NCI-H510A treated with DMSO at 0.1 percent for 48 hours (cell line): ENCODE measurements around the gene SUSD3.
"Not testable (repeated sequence)": the region's sequence is repeated elsewhere in the genome, so short reads cannot be mapped to it uniquely, and the experiment has no call there.

ENCODE experiments used
- DNase-seq: peaks from one replicate; lab custom pipeline; 2025; lab: John Stamatoyannopoulos, UW

SUSD3 gene

GRCh38 chr9:93092251-93092991 is 33.9 kb downstream of the SUSD3 start:
- DNase-seq = no peak

DNA sequence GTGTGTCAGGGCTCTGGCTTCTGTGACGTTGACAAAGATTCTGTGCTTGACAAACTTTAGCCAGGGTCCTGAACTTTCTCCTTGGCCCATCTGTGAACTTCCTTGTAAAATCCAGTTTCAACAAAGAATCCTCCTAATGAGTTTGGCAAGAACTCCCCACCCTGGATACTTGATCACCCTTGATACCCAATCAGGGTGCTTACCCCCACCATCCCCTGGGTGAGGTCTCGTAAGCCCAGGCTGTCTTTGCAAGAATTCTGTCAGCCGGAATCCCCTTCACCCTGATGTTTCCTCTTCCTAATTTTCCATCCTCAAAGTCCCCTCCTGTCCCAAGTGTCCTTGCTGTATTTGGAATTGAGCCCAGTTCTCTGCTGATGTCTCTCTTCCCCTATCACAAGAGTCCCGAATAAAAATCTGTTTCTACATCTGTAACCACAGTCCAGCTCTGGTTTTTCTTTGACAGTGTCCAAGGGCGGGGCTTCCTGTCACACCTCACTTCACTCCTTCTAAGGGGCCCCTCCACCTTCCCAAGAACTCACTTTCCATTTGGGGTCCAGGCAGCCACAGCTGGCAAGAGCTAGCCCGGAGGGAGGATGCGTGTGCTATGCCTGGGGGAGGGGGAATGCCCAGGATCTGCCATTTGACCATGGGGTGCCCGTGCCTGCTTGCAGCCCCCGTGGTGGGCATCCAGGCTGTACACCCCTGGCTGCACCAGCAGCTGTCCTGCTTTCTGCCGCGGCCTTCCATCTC is 34.8 kb downstream of the SUSD3 start:
- peak; percentile 9 for DNase-seq

GRCh38 chr9:93093877-93094657 is 35.6 kb downstream of the SUSD3 start:
- DNase-seq = no peak

DNA sequence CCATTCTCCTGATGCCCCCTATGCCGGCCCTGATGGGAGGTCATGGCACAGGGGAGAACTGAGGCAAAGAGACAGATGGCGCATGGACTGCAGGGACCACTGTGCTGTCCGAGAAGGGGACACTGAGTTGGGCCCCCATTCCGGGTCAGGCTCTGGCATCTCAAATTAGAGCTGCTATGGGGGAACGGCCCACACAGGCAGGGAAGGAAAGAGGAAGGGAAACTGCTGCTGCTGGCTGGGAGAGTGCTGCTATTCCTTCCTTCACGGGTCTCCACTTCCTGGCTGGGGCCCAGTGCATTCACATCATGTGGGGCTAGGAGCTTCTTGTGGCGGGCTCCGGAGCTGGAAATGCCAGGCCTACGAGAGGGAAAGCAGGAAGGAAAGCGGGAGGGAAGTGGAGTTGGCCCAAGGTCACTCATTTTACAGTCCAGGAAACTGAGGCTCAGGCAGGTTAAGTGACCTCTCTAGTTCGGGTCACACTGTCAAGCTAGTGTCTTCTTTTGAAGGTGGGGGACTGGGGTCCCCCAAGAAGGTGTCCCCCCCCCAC is 36.2 kb downstream of the SUSD3 start:
- no peak for DNase-seq

DNA sequence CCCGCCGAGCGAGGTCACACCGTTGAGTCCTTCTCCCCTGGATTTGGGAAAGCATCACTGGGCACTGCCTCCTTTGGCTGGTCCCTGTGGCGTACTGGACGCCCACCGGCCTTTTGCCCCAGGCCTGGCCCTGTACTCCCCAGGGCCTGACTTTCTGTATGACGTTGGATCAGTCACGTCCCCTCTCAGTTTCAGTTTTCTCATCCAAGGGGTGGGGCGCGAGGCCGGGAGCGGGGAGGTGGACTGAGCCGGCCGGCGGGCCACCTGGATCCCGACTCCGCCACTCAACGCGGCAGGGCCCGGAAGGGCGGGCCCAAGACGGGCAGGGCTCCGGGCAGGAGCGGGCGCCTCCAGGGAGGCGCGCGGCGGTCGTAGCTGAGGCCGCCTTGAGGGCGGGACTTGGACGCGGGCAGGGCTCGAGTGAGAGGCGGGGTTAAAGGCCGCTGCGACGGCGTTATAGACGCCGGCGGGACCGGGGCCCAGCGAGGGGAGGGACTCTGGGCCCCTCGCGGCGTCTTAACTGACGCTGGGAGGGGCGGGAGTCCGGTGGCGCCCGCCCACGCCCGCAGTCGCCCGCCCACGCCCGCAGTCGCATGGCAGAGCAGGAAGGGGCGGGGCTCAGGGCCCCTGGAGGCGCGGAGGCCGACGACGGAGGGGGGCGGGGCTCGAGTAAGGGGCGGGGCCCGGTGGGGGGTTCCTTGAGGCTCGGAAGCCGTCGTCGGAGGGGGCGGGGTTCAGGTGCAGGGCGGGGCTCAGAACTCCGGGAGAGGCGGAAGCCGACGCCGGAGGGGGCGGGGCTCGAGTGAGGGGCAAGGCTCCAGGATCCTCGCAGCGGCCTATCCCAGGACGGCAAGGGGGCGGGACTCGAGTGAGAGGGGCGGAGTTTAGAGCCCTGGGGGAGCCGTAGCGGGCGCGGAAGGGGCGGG is 37.0 kb downstream of the SUSD3 start:
- peak; percentile 99 for DNase-seq

DNA sequence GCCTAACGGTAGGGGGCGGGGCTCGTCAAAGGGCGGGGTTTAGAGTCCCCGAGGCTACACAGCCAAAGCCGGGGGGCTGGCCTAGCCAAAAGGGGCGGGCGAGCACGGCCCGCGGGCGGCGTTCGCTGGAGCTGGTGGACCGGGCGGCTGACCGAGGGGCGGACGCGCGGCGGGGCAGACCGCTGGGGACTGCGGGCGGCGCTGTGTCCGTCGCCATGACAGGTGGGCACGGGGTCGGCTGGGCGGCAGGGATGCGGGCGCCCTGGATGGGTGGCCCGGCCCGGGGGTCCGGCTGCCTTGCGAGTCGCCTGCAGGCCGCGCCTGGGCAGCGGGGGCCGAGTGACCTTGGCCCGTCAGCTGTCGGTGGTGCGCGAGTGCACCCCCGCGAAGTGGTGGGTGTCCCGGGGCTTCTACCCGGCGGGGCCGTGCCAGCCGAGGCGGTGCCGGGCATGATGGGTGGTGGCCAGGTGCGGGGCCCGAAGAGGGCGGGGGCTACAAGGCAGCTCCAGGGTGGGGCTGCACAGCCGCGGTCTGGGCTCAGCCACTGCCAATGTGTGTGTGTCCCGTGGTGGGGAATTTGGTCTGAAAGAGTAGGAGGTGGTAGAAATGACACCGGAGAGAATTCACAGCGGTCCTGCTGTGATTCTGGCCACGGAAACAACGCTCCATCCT is 37.8 kb downstream of the SUSD3 start, which contains the start of gene CARD19:
Gene CARD19 (plus strand): TSS at position 87 of the 672 bp plus-strand sequence. CDS start 129 bp downstream, at position 216.
- DNase-seq = peak; percentile 30

- no peak for DNase-seq
Observed at GRCh38 chr9:93096811-93097382, 38.4 kb downstream of the SUSD3 start.

DNA sequence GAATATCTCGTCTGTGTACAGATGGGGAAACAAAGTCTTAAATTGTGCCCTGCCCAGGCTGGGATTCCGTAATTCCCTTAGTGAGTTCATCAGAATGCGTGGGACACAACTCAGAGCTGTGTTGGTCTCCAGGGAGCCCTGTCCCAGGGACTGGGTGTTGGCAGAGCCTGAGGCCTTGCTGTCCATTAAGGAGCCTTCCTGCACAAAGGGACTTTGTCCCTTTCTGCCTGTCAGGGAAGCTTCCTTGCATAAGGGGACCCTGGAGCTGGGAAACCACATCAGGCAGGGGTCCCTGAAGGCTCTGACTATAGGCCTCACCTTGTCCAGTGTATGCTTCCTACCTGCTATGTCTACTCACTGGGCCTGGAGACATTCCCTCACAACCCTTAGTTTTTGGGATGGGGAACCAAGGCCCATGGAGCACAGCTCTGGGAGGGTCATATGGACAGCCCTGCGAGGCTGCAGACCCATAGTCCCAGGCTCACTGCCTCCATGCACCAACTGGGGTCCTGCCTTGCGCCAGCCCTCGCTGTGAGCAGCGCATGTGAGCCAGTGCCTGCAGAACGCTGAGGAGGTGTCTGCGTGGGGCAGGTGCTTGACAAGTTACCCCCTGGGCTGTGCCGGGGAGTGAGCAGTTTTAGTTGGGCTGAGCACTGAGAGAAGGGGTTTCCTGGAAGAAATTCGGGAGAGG is 39.2 kb downstream of the SUSD3 start:
- no peak for DNase-seq

- DNase-seq = no peak
Observed at GRCh38 chr9:93098236-93098946, 39.9 kb downstream of the SUSD3 start.

GRCh38 chr9:93099551-93100275 is 41.2 kb downstream of the SUSD3 start:
- no peak for DNase-seq

DNA sequence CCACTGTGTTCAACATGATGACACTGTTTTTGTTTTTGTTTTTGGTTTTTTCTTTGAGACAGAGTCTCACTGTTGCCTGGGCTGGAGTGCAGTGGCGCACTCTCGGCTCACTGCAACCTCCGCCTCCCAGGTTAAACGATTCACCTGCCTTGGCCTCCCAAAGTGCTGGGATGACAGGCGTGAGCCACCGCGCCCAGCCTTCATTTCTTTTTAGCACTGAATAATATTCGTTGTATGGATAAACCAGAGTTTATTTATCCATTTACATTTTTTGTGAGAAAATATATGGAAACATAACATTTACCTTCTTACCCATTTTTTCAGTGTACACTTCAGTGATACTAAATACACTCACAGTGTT is 41.8 kb downstream of the SUSD3 start:
- DNase-seq = no peak

DNA sequence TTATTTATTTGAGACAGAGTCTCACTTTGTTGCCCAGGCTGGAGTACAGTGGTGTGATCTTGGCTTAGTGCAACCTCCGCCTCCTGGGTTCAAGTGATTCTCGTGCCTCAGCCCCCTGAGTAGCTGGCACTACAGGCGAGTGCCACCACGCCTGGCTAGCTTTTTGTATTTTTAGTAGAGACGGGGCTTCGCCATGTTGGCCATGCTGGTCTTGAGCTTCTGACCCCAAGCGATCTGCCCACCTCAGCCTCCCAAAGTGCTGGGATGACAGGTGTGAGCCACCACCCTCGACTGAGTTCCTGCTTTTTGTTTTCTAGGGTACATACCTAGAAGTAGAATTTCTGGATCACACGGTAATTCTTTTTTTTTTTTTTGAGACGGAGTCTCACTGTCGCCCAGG is 42.6 kb downstream of the SUSD3 start:
- not testable (repeated sequence) for DNase-seq

DNA sequence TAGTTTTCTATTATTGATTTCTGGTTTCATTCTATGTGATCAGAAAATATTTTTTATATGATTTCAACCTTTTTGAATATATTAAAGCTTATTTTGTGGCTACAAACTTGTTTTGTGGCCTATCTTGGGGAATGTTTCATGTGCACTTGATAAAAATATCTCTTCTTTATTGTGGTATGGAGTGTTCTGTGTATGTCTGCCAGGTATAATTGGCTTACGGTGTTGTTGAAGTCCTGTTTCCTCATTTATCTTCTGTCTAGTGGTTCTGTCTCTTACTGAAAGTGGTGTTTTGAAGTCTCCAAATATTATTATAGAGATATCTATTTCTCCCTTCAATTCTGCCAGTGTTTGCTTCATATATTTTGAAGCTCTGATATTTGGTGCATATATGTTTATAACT is 47.1 kb downstream of the SUSD3 start:
- DNase-seq = no peak

DNA sequence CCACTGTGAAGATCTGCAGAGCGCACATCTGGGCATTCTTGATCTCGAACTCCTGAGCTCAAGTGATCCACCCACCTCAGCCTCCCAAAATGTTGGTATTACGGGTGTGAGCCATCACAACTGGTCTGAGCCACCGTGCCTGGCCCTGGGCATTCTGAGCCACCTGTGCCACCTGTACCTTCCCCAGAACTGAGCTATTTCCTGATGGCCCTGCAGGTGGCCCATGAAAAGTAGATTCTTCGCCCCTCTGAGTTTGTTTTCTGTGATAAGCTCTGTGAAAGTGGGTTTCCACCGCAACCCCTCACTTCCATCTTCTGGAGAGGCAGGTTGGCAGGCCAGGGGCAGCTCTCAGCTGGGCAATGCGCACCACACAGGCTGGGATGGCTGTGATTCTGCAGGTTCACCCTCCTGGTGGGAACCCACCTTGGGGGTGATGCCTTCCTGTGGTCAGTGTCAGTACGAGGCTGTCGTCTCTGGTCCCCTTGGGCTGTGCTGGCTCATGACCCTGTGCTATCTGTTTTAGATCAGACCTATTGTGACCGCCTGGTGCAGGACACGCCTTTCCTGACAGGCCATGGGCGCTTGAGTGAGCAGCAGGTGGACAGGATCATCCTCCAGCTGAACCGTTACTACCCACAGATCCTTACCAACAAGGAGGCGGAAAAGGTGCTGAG is 48.8 kb downstream of the SUSD3 start:
- no peak for DNase-seq

- no peak for DNase-seq
Observed at GRCh38 chr9:93107825-93108161, 49.3 kb downstream of the SUSD3 start.

- DNase-seq = no peak
Observed at GRCh38 chr9:93108291-93109041, 50.0 kb downstream of the SUSD3 start.

- no peak for DNase-seq
Observed at GRCh38 chr9:93110311-93110855, 51.9 kb downstream of the SUSD3 start.
